Head of caudate nucleus (tissue), 42 donors: Measurements from ENCODE around the gene ASB3.
"Not testable (repeated sequence)": the region's sequence is repeated elsewhere in the genome, so short reads cannot be mapped to it uniquely, and the experiment has no call there.

Experiments
- DNase-seq, 42 donors: peaks; one replicate each; pipeline versions ENCODE4 v3.0.0 to v3.0.0-alpha.2; 2020 to 2021; ENCODE audit warnings: mixed read lengths in 7 of 42
- intact Hi-C: fragments of 100-400 bp; cut with DNase I; formaldehyde crosslinking; loops from one replicate; pipeline ENCODE4 v1.15.0; 2022

Gene ASB3

GRCh38 chr2:53786705-53787613 lies at the start of gene ASB3, which contains the start of gene ERLEC1:
Gene ASB3, minus strand, starts transcription at chr2:53786953. Its CDS starts 21,381 bp downstream, at chr2:53765572.
Gene ERLEC1, plus strand, starts transcription at chr2:53787044. Its CDS starts 167 bp downstream, at chr2:53787211.
- intact Hi-C loops, result no loop called here
- peak; percentile 79 to 97 (median 92) for DNase-seq

GRCh38 chr2:53829980-53830290 lies 43.2 kb upstream of the ASB3 start:
- intact Hi-C loops, DNase-seq: not testable (repeated sequence)

- intact Hi-C loops, result no loop called here
- peak in 14 of 42 donors; percentile 8 to 51 (median 24) for DNase-seq
Observed at GRCh38 chr2:53829273-53829979, 42.7 kb upstream of the ASB3 start.

GRCh38 chr2:53828331-53828730 lies 41.6 kb upstream of the ASB3 start:
- intact Hi-C loops, result no loop called here
- DNase-seq, result no peak

GRCh38 chr2:53827398-53828175 lies 40.8 kb upstream of the ASB3 start:
- intact Hi-C loops, result no loop called here
- peak in 5 of 42 donors; percentile 21 to 49 (median 22) for DNase-seq

GRCh38 chr2:53826587-53827397 lies 40.0 kb upstream of the ASB3 start:
- peak in 18 of 42 donors; percentile 17 to 71 (median 40) for DNase-seq
- intact Hi-C loops, result no loop called here

GRCh38 chr2:53826030-53826410 lies 39.3 kb upstream of the ASB3 start:
- intact Hi-C loops, result no loop called here
- no peak for DNase-seq

GRCh38 chr2:53823639-53824038 lies 36.9 kb upstream of the ASB3 start:
- intact Hi-C loops, DNase-seq: not testable (repeated sequence)

- DNase-seq, result no peak
- intact Hi-C loops, result no loop called here
Observed at GRCh38 chr2:53821810-53822209, 35.1 kb upstream of the ASB3 start.

GRCh38 chr2:53820711-53821110 lies 34.0 kb upstream of the ASB3 start:
- intact Hi-C loops, result no loop called here
- DNase-seq, result no peak

- DNase-seq, result no peak
- intact Hi-C loops, result no loop called here
Observed at GRCh38 chr2:53820048-53820447, 33.3 kb upstream of the ASB3 start.

GRCh38 chr2:53819634-53820033 lies 32.9 kb upstream of the ASB3 start:
- DNase-seq, result no peak
- intact Hi-C loops, result no loop called here

- intact Hi-C loops, result no loop called here
- no peak for DNase-seq
Observed at GRCh38 chr2:53818854-53819435, 32.2 kb upstream of the ASB3 start.

- DNase-seq, result no peak
- intact Hi-C loops, result no loop called here
Observed at GRCh38 chr2:53813151-53813550, 26.4 kb upstream of the ASB3 start.

- intact Hi-C loops, result no loop called here
- no peak for DNase-seq
Observed at GRCh38 chr2:53811601-53812000, 24.8 kb upstream of the ASB3 start.

GRCh38 chr2:53802617-53803151 lies 15.9 kb upstream of the ASB3 start:
- DNase-seq, result no peak

GRCh38 chr2:53801547-53801946 lies 14.8 kb upstream of the ASB3 start:
- intact Hi-C loops, result no loop called here
- no peak for DNase-seq

More at GRCh38 chr2:53802617-53803151, 15.9 kb upstream of the ASB3 start:
- intact Hi-C loops, result no loop called here

GRCh38 chr2:53793821-53794220 lies 7.1 kb upstream of the ASB3 start:
- intact Hi-C loops, result no loop called here
- no peak for DNase-seq
